Coronary artery (tissue), 2 donors: Measurements from ENCODE around the gene GRHL3.

Source experiments
- DNase-seq: peaks from one replicate; pipeline ENCODE4 v3.0.0-alpha.2; 2017; ENCODE audit warnings: low spot score
- H3K27ac ChIP-seq, 2 donors: fragments of 200-600 bp; sonication (generic); one replicate each; pipeline ENCODE4 v1.5.1; 2016 to 2019
- H3K4me3 ChIP-seq: fragments of 200-600 bp; sonication (generic); 2 replicates; pipeline ENCODE4 v1.5.1; 2016; ENCODE audit warnings: mild to moderate bottlenecking, moderate library complexity
- CTCF ChIP-seq: fragments of 200-600 bp; sonication (generic); IDR thresholded peaks from one replicate; pipeline ENCODE4 v1.5.1; 2019; ENCODE audit warnings: antibody characterized with exemption

Gene GRHL3

GRCh38 chr1:24380508-24380907, 61.4 kb downstream of the GRHL3 start:
- TF ChIP-seq CTCF, result no peak
- no peak overlapping the region for H3K4me3 ChIP-seq
- DNase-seq, result no peak
- no peak overlapping the region for H3K27ac ChIP-seq

GRCh38 chr1:24381256-24381655, 62.1 kb downstream of the GRHL3 start:
- no peak for TF ChIP-seq CTCF
- Histone ChIP-seq H3K27ac (no peak overlapping the region), H3K4me3 (no peak overlapping the region)
- DNase-seq, result no peak

GRCh38 chr1:24382165-24382577, 63.0 kb downstream of the GRHL3 start:
- Histone ChIP-seq H3K4me3 (no peak overlapping the region), H3K27ac (no peak overlapping the region)
- no peak for TF ChIP-seq CTCF
- no peak for DNase-seq

- DNase-seq, result no peak
- Histone ChIP-seq H3K27ac (peak overlapping the region in 1 of 2 donors; percentile 24), H3K4me3 (no peak overlapping the region)
- no peak for TF ChIP-seq CTCF
Observed at GRCh38 chr1:24383381-24383940, 64.3 kb downstream of the GRHL3 start.

- DNase-seq, result no peak
- Histone ChIP-seq H3K27ac (peak overlapping the region in 1 of 2 donors; percentile 24), H3K4me3 (no peak overlapping the region)
- TF ChIP-seq CTCF, result no peak
Observed at GRCh38 chr1:24384251-24385090, 65.3 kb downstream of the GRHL3 start.

- H3K27ac ChIP-seq, result no peak overlapping the region
- H3K4me3 ChIP-seq, result no peak overlapping the region
Observed at GRCh38 chr1:24385160-24385940, 66.2 kb downstream of the GRHL3 start.

More at GRCh38 chr1:24385160-24385940, 66.2 kb downstream of the GRHL3 start:
- DNase-seq, result no peak
- no peak for TF ChIP-seq CTCF
